PFSK-1 (cell line): ENCODE results near the gene SLC13A5.

Source experiments
- FOXP2 ChIP-seq: optimal IDR thresholded peaks from 2 replicates; pipeline ENCODE3; 2011; ENCODE audit warnings: borderline replicate concordance, control low read depth, inconsistent platforms; ENCODE audit not compliant: insufficient read depth; ENCODE audit errors: extremely low read length, extremely low read depth
- POLR2AphosphoS5 ChIP-seq: IDR thresholded peaks from 2 replicates; pipeline ENCODE4 v1.6.1; 2012; ENCODE audit warnings: low read depth, mild to moderate bottlenecking, control low read depth, low read length, moderate library complexity
- REST ChIP-seq, 2 experiments: IDR thresholded peaks; 2 replicates each; pipeline versions ENCODE4 v1.6.1 to v1.8.0; 2011 to 2012; ENCODE audit warnings: low read depth in 2 of 2, low read length in 2 of 2, control low read depth in 1 of 2, inconsistent platforms in 1 of 2, mild to moderate bottlenecking in 1 of 2, moderate library complexity in 1 of 2; ENCODE audit not compliant: insufficient read depth in 1 of 2
- SIN3A ChIP-seq: IDR thresholded peaks from 2 replicates; pipeline ENCODE4 v1.6.1; 2012; ENCODE audit warnings: mild to moderate bottlenecking, low read length, moderate library complexity, borderline replicate concordance; ENCODE audit not compliant: insufficient read depth
- TAF1 ChIP-seq: IDR thresholded peaks from 2 replicates; pipeline ENCODE4 v1.6.1; 2012; ENCODE audit warnings: low read length, control low read depth, borderline replicate concordance; ENCODE audit not compliant: insufficient read depth

- TF ChIP-seq SIN3A (no peak), POLR2AphosphoS5 (no peak), REST (IDR thresholded peaks at IDR 0.05; ENCODE audit: insufficient read depth in 1 of 2, low read depth in 2 of 2, low read length in 2 of 2) (no peak), TAF1 (no peak), FOXP2 (no peak)
These were observed 29.3 kb downstream of the SLC13A5 start for GRCh38 chr17:6683730-6684459.
